Measurements from ENCODE around the gene CELF2. TPM values are rescaled to one million over a fixed set of nuclear protein-coding genes. Genes with fewer than 3 reads are reported as not detected.

The CELF2 gene
- total RNA-seq, 1 experiment from 2014 or later: 28.7 TPM

DNA sequence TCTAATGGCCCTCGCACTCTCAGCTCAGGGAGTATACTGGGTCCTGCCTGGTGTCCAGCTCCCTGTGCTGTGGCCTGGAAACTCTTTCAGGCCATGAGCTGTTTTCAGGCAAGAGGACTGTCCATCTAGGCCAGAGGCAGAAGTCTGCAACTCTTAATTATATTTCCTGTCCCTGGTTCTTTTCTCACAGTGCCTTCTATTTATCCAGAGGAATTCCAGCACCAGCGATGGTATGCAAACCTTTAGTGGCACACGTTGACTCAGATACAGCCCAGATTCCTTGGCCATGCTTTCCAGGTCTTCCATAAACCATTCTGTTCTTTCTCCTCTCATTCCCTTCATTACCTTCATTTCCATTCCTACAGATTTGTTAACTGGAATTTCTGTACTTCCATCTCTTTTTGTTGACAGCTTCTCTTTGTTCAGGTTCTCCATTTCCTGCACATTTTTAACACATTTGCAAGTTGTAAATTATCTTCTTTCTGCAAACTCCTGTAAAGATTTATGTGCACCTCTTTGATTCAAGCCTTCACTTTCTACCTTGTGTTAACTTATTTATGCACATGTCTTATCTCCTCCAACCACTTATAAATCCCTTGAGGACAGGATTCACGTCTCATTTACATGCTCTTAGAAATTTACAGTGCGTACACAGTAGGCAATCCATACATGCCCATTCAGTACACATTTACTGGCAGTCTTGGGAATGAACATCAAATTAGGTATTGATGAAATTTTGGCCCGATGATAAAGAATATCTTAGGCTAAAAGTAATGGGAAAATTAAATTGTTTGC is 172.1 kb downstream of the CELF2 start:
- no CpG with 5 or more reads among the region's 6 CpGs for WGBS (ENCODE audit: extremely low coverage, insufficient read length, low lambda C conversion rate)
- Histone ChIP-seq H3K23me2 (ENCODE audit: insufficient read length, low read depth, low read length, poor library complexity, severe bottlenecking) (no peaks in the 10 kb centered on the region), H2BK5ac (ENCODE audit: insufficient read length, low read length) (no peak overlapping the region), H2AFZ (ENCODE audit: low read length) (no peak overlapping the region), H3K14ac (ENCODE audit: insufficient read depth, low read length) (no peak overlapping the region), H4K20me1 (ENCODE audit: control insufficient read depth, insufficient read depth, insufficient read length) (no peaks in the 10 kb centered on the region), H2BK15ac (ENCODE audit: low read depth, low read length) (no peak overlapping the region), H2AK5ac (ENCODE audit: insufficient read length, low read length) (no peak overlapping the region), H3K79me1 (ENCODE audit: insufficient read depth, low read depth, low read length, poor library complexity, severe bottlenecking) (no peaks in the 10 kb centered on the region), H3K27me3 (ENCODE audit: insufficient read depth, low read length) (no peaks in the 10 kb centered on the region), H3K18ac (ENCODE audit: insufficient read length, low read depth, low read length) (no peak overlapping the region), H3K4me2 (ENCODE audit: insufficient read depth, insufficient read length, low read length) (no peak overlapping the region), H3K4ac (ENCODE audit: low read depth, low read length) (no peak overlapping the region), H4K5ac (ENCODE audit: insufficient read length, low read depth, low read length) (no peak overlapping the region), H4K8ac (replicated peaks; ENCODE audit: insufficient read length, low read depth, low read length) (no peak overlapping the region), H3K23ac (ENCODE audit: insufficient read length, low read depth, low read length) (no peak overlapping the region), H2BK12ac (ENCODE audit: insufficient read length, low read depth, low read length) (no peak overlapping the region), H3K9ac (ENCODE audit: extremely low read depth, insufficient read length, low read length) (no peak overlapping the region), H3K9me3 (ENCODE audit: control insufficient read depth, low read depth, low read length) (no peaks in the 10 kb centered on the region), H3K79me2 (ENCODE audit: insufficient read depth, low read length) (no peaks in the 10 kb centered on the region), H3K56ac (ENCODE audit: insufficient read length, low read depth, low read length) (no peak overlapping the region), H3K27ac (ENCODE audit: insufficient read length, low read depth, low read length) (no peak overlapping the region), H2BK20ac (ENCODE audit: low read depth, low read length, poor library complexity, severe bottlenecking) (no peak overlapping the region), H4K91ac (ENCODE audit: insufficient read length, low read depth, low read length) (no peak overlapping the region), H3K4me1 (ENCODE audit: insufficient read depth, low read length) (peaks cover 9% of the 10 kb centered on the region; the same call in 1 of the 2 replicates), H3T11ph (ENCODE audit: low read length) (no peak overlapping the region), H2BK120ac (ENCODE audit: low read depth, low read length, poor library complexity, severe bottlenecking) (no peak overlapping the region)
- no peak overlapping the region; a peak in 1 of 5 replicates for H3K4me3 Mint-ChIP-seq
- peaks cover 8 to 11% of the 10 kb centered on the region in 2 experiments; a peak in 4 of 5 replicates for H3K9me3 Mint-ChIP-seq
- TF ChIP-seq, protein P1, sequence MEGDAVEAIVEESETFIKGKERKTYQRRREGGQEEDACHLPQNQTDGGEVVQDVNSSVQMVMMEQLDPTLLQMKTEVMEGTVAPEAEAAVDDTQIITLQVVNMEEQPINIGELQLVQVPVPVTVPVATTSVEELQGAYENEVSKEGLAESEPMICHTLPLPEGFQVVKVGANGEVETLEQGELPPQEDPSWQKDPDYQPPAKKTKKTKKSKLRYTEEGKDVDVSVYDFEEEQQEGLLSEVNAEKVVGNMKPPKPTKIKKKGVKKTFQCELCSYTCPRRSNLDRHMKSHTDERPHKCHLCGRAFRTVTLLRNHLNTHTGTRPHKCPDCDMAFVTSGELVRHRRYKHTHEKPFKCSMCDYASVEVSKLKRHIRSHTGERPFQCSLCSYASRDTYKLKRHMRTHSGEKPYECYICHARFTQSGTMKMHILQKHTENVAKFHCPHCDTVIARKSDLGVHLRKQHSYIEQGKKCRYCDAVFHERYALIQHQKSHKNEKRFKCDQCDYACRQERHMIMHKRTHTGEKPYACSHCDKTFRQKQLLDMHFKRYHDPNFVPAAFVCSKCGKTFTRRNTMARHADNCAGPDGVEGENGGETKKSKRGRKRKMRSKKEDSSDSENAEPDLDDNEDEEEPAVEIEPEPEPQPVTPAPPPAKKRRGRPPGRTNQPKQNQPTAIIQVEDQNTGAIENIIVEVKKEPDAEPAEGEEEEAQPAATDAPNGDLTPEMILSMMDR (conservative IDR thresholded peaks at IDR 0.05): no peak
- peak overlapping the region in 1 of 3 experiments; percentile 31; a peak in 2 of 7 replicates for H3K27ac Mint-ChIP-seq
- no peak for DNase-seq
- H3K4me1 Mint-ChIP-seq: peaks cover 41 to 51% of the 10 kb centered on the region in 2 experiments
- H3K27me3 Mint-ChIP-seq (ENCODE audit: low read depth): no peaks in the 10 kb centered on the region
- H3K36me3 Mint-ChIP-seq (ENCODE audit: insufficient read depth in 1 of 3, low read depth in 3 of 3): peaks cover 9 to 26% (median 15%) of the 10 kb centered on the region in 3 experiments
